ENCODE measurements around the gene PJVK.

PJVK gene

GRCh38 chr2:178506524-178506923 lies 55.3 kb downstream of the PJVK start:
- H3K36me3 ChIP-seq (replicated peaks in 1 of 2; ENCODE audit: control insufficient read depth in 2 of 2, insufficient read depth in 2 of 2, low read length in 2 of 2) = peaks cover 2 to 59% of the 10 kb centered on the region in 2 donors
- no peak overlapping the region for H2AK5ac ChIP-seq (ENCODE audit: low read depth, low read length)
- no peak overlapping the region for H2BK120ac ChIP-seq (ENCODE audit: low read depth, low read length)
- DNase-seq (ENCODE audit: low spot score) = no peak
- no peak overlapping the region for H2BK12ac ChIP-seq (ENCODE audit: low read length)
- H4K91ac ChIP-seq (ENCODE audit: low read depth, low read length, poor library complexity) = no peak overlapping the region
- no CpG with 5 or more reads among the region's 2 CpGs for WGBS, 2 donors (ENCODE audit: extremely low coverage in 2 of 2, insufficient read length in 2 of 2, insufficient replicate concordance in 1 of 2)
- no peaks in the 10 kb centered on the region for H3K27me3 ChIP-seq (ENCODE audit: control insufficient read depth in 3 of 3, insufficient read depth in 3 of 3, low read depth in 1 of 3, low read length in 3 of 3)
- no peak overlapping the region for H3K14ac ChIP-seq (ENCODE audit: low read length)
- no peak overlapping the region for H3K4ac ChIP-seq (ENCODE audit: low read length)
- H3K4me1 ChIP-seq (ENCODE audit: control insufficient read depth in 2 of 2, insufficient read depth in 1 of 2, low read depth in 1 of 2, low read length in 2 of 2) = peaks cover 0 to 1% of the 10 kb centered on the region in 2 donors
- no peak overlapping the region for H3K9ac ChIP-seq (ENCODE audit: low read depth, low read length, poor library complexity)
- no peak overlapping the region for H3K4me2 ChIP-seq (ENCODE audit: insufficient read depth, low read length, poor library complexity, severe bottlenecking)
- no peaks in the 10 kb centered on the region for H3K79me1 ChIP-seq (ENCODE audit: low read depth, low read length)
- no peak overlapping the region for H3K4me3 ChIP-seq (ENCODE audit: low read length in 2 of 2)
- H3K18ac ChIP-seq (ENCODE audit: low read length) = no peak overlapping the region
- no peak overlapping the region for H2AFZ ChIP-seq (ENCODE audit: low read length)
- no peaks in the 10 kb centered on the region for H3K9me3 ChIP-seq (replicated peaks in 1 of 2; ENCODE audit: control insufficient read depth in 2 of 2, insufficient read depth in 1 of 2, low read depth in 1 of 2, low read length in 2 of 2)
- H4K8ac ChIP-seq (ENCODE audit: low read depth, low read length) = no peak overlapping the region
- H2BK15ac ChIP-seq (ENCODE audit: low read length) = no peak overlapping the region
- no peak overlapping the region for H2BK5ac ChIP-seq (ENCODE audit: low read length)
- H3K27ac ChIP-seq (replicated peaks; ENCODE audit: low read length) = no peak overlapping the region
- H3K23ac ChIP-seq (ENCODE audit: low read depth, low read length, poor library complexity) = no peak overlapping the region

GRCh38 chr2:178506949-178507348 lies 55.8 kb downstream of the PJVK start:
- Histone ChIP-seq H3K4me3 (ENCODE audit: low read length in 2 of 2) (no peak overlapping the region), H3K4me2 (ENCODE audit: insufficient read depth, low read length, poor library complexity, severe bottlenecking) (no peak overlapping the region), H3K36me3 (replicated peaks in 1 of 2; ENCODE audit: control insufficient read depth in 2 of 2, insufficient read depth in 2 of 2, low read length in 2 of 2) (peaks cover 2 to 55% of the 10 kb centered on the region in 2 donors), H3K4me1 (ENCODE audit: control insufficient read depth in 2 of 2, insufficient read depth in 1 of 2, low read depth in 1 of 2, low read length in 2 of 2) (peaks cover under 1 to 1% of the 10 kb centered on the region in 2 donors), H3K23ac (ENCODE audit: low read depth, low read length, poor library complexity) (no peak overlapping the region), H3K4ac (ENCODE audit: low read length) (no peak overlapping the region), H2BK15ac (ENCODE audit: low read length) (no peak overlapping the region), H4K8ac (ENCODE audit: low read depth, low read length) (no peak overlapping the region), H2BK5ac (ENCODE audit: low read length) (no peak overlapping the region), H4K91ac (ENCODE audit: low read depth, low read length, poor library complexity) (no peak overlapping the region), H3K79me1 (ENCODE audit: low read depth, low read length) (no peaks in the 10 kb centered on the region), H3K9ac (ENCODE audit: low read depth, low read length, poor library complexity) (no peak overlapping the region), H3K14ac (ENCODE audit: low read length) (no peak overlapping the region), H2BK120ac (ENCODE audit: low read depth, low read length) (no peak overlapping the region), H3K9me3 (replicated peaks in 1 of 2; ENCODE audit: control insufficient read depth in 2 of 2, insufficient read depth in 1 of 2, low read depth in 1 of 2, low read length in 2 of 2) (no peaks in the 10 kb centered on the region), H3K18ac (ENCODE audit: low read length) (no peak overlapping the region), H3K27ac (replicated peaks; ENCODE audit: low read length) (no peak overlapping the region), H2BK12ac (ENCODE audit: low read length) (no peak overlapping the region), H2AFZ (ENCODE audit: low read length) (no peak overlapping the region), H2AK5ac (ENCODE audit: low read depth, low read length) (no peak overlapping the region), H3K27me3 (ENCODE audit: control insufficient read depth in 3 of 3, insufficient read depth in 3 of 3, low read depth in 1 of 3, low read length in 3 of 3) (no peaks in the 10 kb centered on the region)
- no peak for DNase-seq (ENCODE audit: low spot score)
- no CpG with 5 or more reads among the region's 1 CpG for WGBS, 2 donors (ENCODE audit: extremely low coverage in 2 of 2, insufficient read length in 2 of 2, insufficient replicate concordance in 1 of 2)

- H3K9me3 ChIP-seq (replicated peaks in 1 of 2; ENCODE audit: control insufficient read depth in 2 of 2, insufficient read depth in 1 of 2, low read depth in 1 of 2, low read length in 2 of 2) = peaks cover 0 to 4% of the 10 kb centered on the region in 2 donors
- no peak overlapping the region for H2BK15ac ChIP-seq (ENCODE audit: low read length)
- no peak overlapping the region for H3K27ac ChIP-seq (replicated peaks; ENCODE audit: low read length)
- no peak overlapping the region for H2BK5ac ChIP-seq (ENCODE audit: low read length)
- no peak overlapping the region for H2BK12ac ChIP-seq (ENCODE audit: low read length)
- no peak overlapping the region for H3K4me3 ChIP-seq (ENCODE audit: low read length in 2 of 2)
- H3K14ac ChIP-seq (ENCODE audit: low read length) = no peak overlapping the region
- peaks cover 0 to 38% of the 10 kb centered on the region in 2 donors for H3K36me3 ChIP-seq (replicated peaks in 1 of 2; ENCODE audit: control insufficient read depth in 2 of 2, insufficient read depth in 2 of 2, low read length in 2 of 2)
- peaks cover 1 to 6% of the 10 kb centered on the region in 2 donors for H3K4me1 ChIP-seq (ENCODE audit: control insufficient read depth in 2 of 2, insufficient read depth in 1 of 2, low read depth in 1 of 2, low read length in 2 of 2)
- no peak overlapping the region for H4K8ac ChIP-seq (ENCODE audit: low read depth, low read length)
- no peak overlapping the region for H3K4me2 ChIP-seq (ENCODE audit: insufficient read depth, low read length, poor library complexity, severe bottlenecking)
- no peak overlapping the region for H3K18ac ChIP-seq (ENCODE audit: low read length)
- H3K27me3 ChIP-seq (ENCODE audit: control insufficient read depth in 3 of 3, insufficient read depth in 3 of 3, low read depth in 1 of 3, low read length in 3 of 3) = no peaks in the 10 kb centered on the region
- no peak overlapping the region for H3K9ac ChIP-seq (ENCODE audit: low read depth, low read length, poor library complexity)
- H2AFZ ChIP-seq (ENCODE audit: low read length) = no peak overlapping the region
- no peak overlapping the region for H2AK5ac ChIP-seq (ENCODE audit: low read depth, low read length)
- no CpG with 5 or more reads among the region's 2 CpGs for WGBS, 2 donors (ENCODE audit: extremely low coverage in 2 of 2, insufficient read length in 2 of 2, insufficient replicate concordance in 1 of 2)
- H3K4ac ChIP-seq (ENCODE audit: low read length) = no peak overlapping the region
- H4K91ac ChIP-seq (ENCODE audit: low read depth, low read length, poor library complexity) = no peak overlapping the region
- no peak overlapping the region for H3K23ac ChIP-seq (ENCODE audit: low read depth, low read length, poor library complexity)
- DNase-seq (ENCODE audit: low spot score) = no peak
- no peak overlapping the region for H2BK120ac ChIP-seq (ENCODE audit: low read depth, low read length)
- H3K79me1 ChIP-seq (ENCODE audit: low read depth, low read length) = no peaks in the 10 kb centered on the region
These were observed 57.5 kb downstream of the PJVK start for GRCh38 chr2:178508646-178509045.

- H3K23ac ChIP-seq (ENCODE audit: low read depth, low read length, poor library complexity) = no peak overlapping the region
- no peak overlapping the region for H3K4ac ChIP-seq (ENCODE audit: low read length)
- no peak for DNase-seq (ENCODE audit: low spot score)
- no peak overlapping the region for H3K14ac ChIP-seq (ENCODE audit: low read length)
- peaks cover 4 to 5% of the 10 kb centered on the region in 2 donors for H3K9me3 ChIP-seq (replicated peaks in 1 of 2; ENCODE audit: control insufficient read depth in 2 of 2, insufficient read depth in 1 of 2, low read depth in 1 of 2, low read length in 2 of 2)
- H2BK120ac ChIP-seq (ENCODE audit: low read depth, low read length) = no peak overlapping the region
- no peak overlapping the region for H2BK5ac ChIP-seq (ENCODE audit: low read length)
- no peaks in the 10 kb centered on the region for H3K79me1 ChIP-seq (ENCODE audit: low read depth, low read length)
- no peak overlapping the region for H2AK5ac ChIP-seq (ENCODE audit: low read depth, low read length)
- no peak overlapping the region for H3K4me3 ChIP-seq (ENCODE audit: low read length in 2 of 2)
- no peak overlapping the region for H3K27ac ChIP-seq (replicated peaks; ENCODE audit: low read length)
- H3K4me2 ChIP-seq (ENCODE audit: insufficient read depth, low read length, poor library complexity, severe bottlenecking) = no peak overlapping the region
- no peak overlapping the region for H2AFZ ChIP-seq (ENCODE audit: low read length)
- no peak overlapping the region for H4K8ac ChIP-seq (ENCODE audit: low read depth, low read length)
- no CpG with 5 or more reads among the region's 6 CpGs for WGBS, 2 donors (ENCODE audit: extremely low coverage in 2 of 2, insufficient read length in 2 of 2, insufficient replicate concordance in 1 of 2)
- H3K9ac ChIP-seq (ENCODE audit: low read depth, low read length, poor library complexity) = no peak overlapping the region
- peaks cover 3 to 6% of the 10 kb centered on the region in 2 donors for H3K4me1 ChIP-seq (ENCODE audit: control insufficient read depth in 2 of 2, insufficient read depth in 1 of 2, low read depth in 1 of 2, low read length in 2 of 2)
- H2BK15ac ChIP-seq (ENCODE audit: low read length) = no peak overlapping the region
- H3K36me3 ChIP-seq (replicated peaks in 1 of 2; ENCODE audit: control insufficient read depth in 2 of 2, insufficient read depth in 2 of 2, low read length in 2 of 2) = peaks cover 0 to 37% of the 10 kb centered on the region in 2 donors
- H3K18ac ChIP-seq (ENCODE audit: low read length) = no peak overlapping the region
- H3K27me3 ChIP-seq (ENCODE audit: control insufficient read depth in 3 of 3, insufficient read depth in 3 of 3, low read depth in 1 of 3, low read length in 3 of 3) = no peaks in the 10 kb centered on the region
- H2BK12ac ChIP-seq (ENCODE audit: low read length) = no peak overlapping the region
- H4K91ac ChIP-seq (ENCODE audit: low read depth, low read length, poor library complexity) = no peak overlapping the region
These were observed 59.2 kb downstream of the PJVK start for GRCh38 chr2:178510384-178510783.

Data from neuronal stem cell (in vitro differentiated cells).